GM18520 (cell line): ENCODE data around the gene MYO5A.
A peak's percentile ranks its signal among the peaks of the same experiment; 100 is the strongest.

Experiments
- ATAC-seq: cut with Tn5 transposase; IDR thresholded peaks from one replicate; pipeline ENCODE4 v1.9.1; 2021; ENCODE audit not compliant: unreplicated experiment

The MYO5A gene

GRCh38 chr15:52263563-52264282 lies 265.0 kb downstream of the MYO5A start:
- no peak for ATAC-seq

GRCh38 chr15:52262364-52262763 lies 266.3 kb downstream of the MYO5A start:
- no peak for ATAC-seq

GRCh38 chr15:52261498-52262242 lies 267.0 kb downstream of the MYO5A start:
- peak; percentile 97 for ATAC-seq

GRCh38 chr15:52261026-52261425 lies 267.7 kb downstream of the MYO5A start:
- no peak for ATAC-seq

GRCh38 chr15:52259503-52259902 lies 269.2 kb downstream of the MYO5A start:
- no peak for ATAC-seq

- no peak for ATAC-seq
These were observed 270.2 kb downstream of the MYO5A start for GRCh38 chr15:52258461-52258860.

- ATAC-seq, result no peak
These were observed 271.0 kb downstream of the MYO5A start for GRCh38 chr15:52257734-52258062.
